ENCODE data around the gene CHADL.
"Not testable (repeated sequence)": the region's sequence is repeated elsewhere in the genome, so short reads cannot be mapped to it uniquely, and the experiment has no call there.

Gene CHADL

GRCh38 chr22:41260871-41261270, 20.1 kb upstream of the CHADL start:
- TF ChIP-seq SNAI2 (CRISPR knock-in tag; IDR thresholded peaks at IDR 0.05) (no peak), BACH2 (CRISPR knock-in tag; IDR thresholded peaks at IDR 0.05; ENCODE audit: borderline replicate concordance) (no peak), CREB5 (CRISPR knock-in tag; IDR thresholded peaks at IDR 0.05; ENCODE audit: low read depth) (no peak), CSRNP3 (CRISPR knock-in tag; IDR thresholded peaks at IDR 0.05) (no peak), PPARA (CRISPR knock-in tag; IDR thresholded peaks at IDR 0.05; ENCODE audit: borderline replicate concordance) (no peak), GLIS3 (CRISPR knock-in tag; IDR thresholded peaks at IDR 0.05) (no peak)
- no peak for ATAC-seq

- not testable (repeated sequence) for ATAC-seq
Measured at GRCh38 chr22:41259756-41260155, 19.0 kb upstream of the CHADL start.

GRCh38 chr22:41257696-41258095, 17.0 kb upstream of the CHADL start:
- no peak for ATAC-seq
- TF ChIP-seq, protein P1, sequence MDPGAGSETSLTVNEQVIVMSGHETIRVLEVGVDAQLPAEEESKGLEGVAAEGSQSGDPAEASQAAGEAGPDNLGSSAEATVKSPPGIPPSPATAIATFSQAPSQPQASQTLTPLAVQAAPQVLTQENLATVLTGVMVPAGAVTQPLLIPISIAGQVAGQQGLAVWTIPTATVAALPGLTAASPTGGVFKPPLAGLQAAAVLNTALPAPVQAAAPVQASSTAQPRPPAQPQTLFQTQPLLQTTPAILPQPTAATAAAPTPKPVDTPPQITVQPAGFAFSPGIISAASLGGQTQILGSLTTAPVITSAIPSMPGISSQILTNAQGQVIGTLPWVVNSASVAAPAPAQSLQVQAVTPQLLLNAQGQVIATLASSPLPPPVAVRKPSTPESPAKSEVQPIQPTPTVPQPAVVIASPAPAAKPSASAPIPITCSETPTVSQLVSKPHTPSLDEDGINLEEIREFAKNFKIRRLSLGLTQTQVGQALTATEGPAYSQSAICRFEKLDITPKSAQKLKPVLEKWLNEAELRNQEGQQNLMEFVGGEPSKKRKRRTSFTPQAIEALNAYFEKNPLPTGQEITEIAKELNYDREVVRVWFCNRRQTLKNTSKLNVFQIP (CRISPR knock-in tag; IDR thresholded peaks at IDR 0.05; ENCODE audit: borderline replicate concordance, low read depth): no peak
- TF ChIP-seq ZFP3 (CRISPR knock-in tag; IDR thresholded peaks at IDR 0.05) (no peak), ARNTL (CRISPR knock-in tag; IDR thresholded peaks at IDR 0.05; ENCODE audit: borderline replicate concordance, low read depth) (no peak), ZFP30 (CRISPR knock-in tag; IDR thresholded peaks at IDR 0.05) (no peak), ZNF565 (CRISPR knock-in tag; conservative IDR thresholded peaks at IDR 0.05; ENCODE audit: low read depth) (no peak), ZNF70 (CRISPR knock-in tag; IDR thresholded peaks at IDR 0.05) (no peak), SNAI2 (CRISPR knock-in tag; IDR thresholded peaks at IDR 0.05) (no peak), ZC3H10 (CRISPR knock-in tag; IDR thresholded peaks at IDR 0.05) (no peak), ESRRG (CRISPR knock-in tag; IDR thresholded peaks at IDR 0.05) (no peak), CREB5 (CRISPR knock-in tag; IDR thresholded peaks at IDR 0.05; ENCODE audit: low read depth) (no peak), TCF4 (CRISPR knock-in tag; IDR thresholded peaks at IDR 0.05; ENCODE audit: borderline replicate concordance) (no peak), GLIS3 (CRISPR knock-in tag; IDR thresholded peaks at IDR 0.05) (no peak)
- TF ChIP-seq, protein P2, sequence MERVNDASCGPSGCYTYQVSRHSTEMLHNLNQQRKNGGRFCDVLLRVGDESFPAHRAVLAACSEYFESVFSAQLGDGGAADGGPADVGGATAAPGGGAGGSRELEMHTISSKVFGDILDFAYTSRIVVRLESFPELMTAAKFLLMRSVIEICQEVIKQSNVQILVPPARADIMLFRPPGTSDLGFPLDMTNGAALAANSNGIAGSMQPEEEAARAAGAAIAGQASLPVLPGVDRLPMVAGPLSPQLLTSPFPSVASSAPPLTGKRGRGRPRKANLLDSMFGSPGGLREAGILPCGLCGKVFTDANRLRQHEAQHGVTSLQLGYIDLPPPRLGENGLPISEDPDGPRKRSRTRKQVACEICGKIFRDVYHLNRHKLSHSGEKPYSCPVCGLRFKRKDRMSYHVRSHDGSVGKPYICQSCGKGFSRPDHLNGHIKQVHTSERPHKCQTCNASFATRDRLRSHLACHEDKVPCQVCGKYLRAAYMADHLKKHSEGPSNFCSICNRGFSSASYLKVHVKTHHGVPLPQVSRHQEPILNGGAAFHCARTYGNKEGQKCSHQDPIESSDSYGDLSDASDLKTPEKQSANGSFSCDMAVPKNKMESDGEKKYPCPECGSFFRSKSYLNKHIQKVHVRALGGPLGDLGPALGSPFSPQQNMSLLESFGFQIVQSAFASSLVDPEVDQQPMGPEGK (CRISPR knock-in tag; IDR thresholded peaks at IDR 0.05; ENCODE audit: borderline replicate concordance): no peak
- TF ChIP-seq, protein P3, sequence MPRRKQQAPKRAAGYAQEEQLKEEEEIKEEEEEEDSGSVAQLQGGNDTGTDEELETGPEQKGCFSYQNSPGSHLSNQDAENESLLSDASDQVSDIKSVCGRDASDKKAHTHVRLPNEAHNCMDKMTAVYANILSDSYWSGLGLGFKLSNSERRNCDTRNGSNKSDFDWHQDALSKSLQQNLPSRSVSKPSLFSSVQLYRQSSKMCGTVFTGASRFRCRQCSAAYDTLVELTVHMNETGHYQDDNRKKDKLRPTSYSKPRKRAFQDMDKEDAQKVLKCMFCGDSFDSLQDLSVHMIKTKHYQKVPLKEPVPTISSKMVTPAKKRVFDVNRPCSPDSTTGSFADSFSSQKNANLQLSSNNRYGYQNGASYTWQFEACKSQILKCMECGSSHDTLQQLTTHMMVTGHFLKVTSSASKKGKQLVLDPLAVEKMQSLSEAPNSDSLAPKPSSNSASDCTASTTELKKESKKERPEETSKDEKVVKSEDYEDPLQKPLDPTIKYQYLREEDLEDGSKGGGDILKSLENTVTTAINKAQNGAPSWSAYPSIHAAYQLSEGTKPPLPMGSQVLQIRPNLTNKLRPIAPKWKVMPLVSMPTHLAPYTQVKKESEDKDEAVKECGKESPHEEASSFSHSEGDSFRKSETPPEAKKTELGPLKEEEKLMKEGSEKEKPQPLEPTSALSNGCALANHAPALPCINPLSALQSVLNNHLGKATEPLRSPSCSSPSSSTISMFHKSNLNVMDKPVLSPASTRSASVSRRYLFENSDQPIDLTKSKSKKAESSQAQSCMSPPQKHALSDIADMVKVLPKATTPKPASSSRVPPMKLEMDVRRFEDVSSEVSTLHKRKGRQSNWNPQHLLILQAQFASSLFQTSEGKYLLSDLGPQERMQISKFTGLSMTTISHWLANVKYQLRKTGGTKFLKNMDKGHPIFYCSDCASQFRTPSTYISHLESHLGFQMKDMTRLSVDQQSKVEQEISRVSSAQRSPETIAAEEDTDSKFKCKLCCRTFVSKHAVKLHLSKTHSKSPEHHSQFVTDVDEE (CRISPR knock-in tag; IDR thresholded peaks at IDR 0.05): no peak
